ENCODE results near the gene TRIML2.

The TRIML2 gene

DNA sequence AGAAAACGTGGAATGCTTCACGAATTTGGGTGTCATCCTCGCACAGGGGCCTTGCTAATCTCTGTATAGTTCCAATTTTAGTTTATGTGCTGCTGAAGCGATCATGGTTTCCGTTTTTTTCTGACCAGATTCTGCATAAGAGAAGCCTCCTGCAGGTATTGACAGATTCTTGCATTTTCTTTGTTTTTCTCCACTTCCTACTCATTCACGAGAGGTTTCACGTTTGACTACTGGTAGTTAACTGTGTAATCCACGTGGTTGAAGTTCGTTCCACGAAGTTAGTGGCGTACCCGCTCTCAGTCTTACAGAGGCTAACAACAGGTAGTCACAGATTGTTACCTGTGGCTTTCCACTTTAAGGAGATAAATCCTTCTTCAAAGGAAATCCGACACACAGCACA is 12.1 kb upstream of the TRIML2 start:
- no peak for DNase-seq (ENCODE audit: low spot score)

DNA sequence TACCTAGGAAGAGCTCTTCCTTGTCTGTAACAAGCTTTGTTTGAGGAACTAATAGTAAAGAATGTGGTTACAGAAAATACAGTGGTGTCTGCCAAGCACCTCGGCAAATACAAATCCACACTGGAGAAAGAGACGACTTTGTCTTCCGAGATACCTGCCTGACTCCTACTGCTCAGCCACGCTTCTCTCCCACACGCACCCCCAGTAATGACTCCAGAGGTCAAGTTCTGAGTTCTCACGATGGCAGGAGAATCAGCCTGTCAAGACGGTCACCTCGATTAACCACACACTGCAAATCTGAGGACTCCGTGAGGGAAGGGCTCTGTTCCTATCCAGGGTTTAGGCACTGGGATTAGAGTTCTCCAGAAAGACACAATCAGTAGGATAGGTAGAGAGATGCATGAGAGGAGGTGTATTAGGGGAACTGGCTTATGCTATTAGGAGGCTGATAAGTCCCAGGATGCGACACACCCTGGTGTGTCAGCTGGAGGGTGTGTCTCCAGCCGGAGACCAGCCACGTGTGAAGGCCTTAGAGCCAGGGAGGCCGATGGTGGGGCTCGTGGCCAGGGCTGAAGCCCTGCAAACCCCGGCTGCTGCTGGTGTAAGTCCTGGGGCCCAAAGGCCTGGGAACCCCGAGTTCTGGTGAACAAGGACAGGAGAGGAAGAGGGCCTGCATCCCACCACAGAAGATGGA is 8.4 kb upstream of the TRIML2 start:
- DNase-seq (ENCODE audit: low spot score): no peak
- TF ChIP-seq CTCF (IDR thresholded peaks at IDR 0.05; ENCODE audit: extremely low read depth, missing control alignments): no peak

More for the DNA sequence above, 12.1 kb upstream of the TRIML2 start:
- no peak for TF ChIP-seq CTCF (IDR thresholded peaks at IDR 0.05; ENCODE audit: extremely low read depth, missing control alignments)

- DNase-seq (ENCODE audit: low spot score): no peak
- no peak for TF ChIP-seq CTCF (IDR thresholded peaks at IDR 0.05; ENCODE audit: extremely low read depth, missing control alignments)
Observed at GRCh38 chr4:188113156-188113555, 3.8 kb upstream of the TRIML2 start.

DNA sequence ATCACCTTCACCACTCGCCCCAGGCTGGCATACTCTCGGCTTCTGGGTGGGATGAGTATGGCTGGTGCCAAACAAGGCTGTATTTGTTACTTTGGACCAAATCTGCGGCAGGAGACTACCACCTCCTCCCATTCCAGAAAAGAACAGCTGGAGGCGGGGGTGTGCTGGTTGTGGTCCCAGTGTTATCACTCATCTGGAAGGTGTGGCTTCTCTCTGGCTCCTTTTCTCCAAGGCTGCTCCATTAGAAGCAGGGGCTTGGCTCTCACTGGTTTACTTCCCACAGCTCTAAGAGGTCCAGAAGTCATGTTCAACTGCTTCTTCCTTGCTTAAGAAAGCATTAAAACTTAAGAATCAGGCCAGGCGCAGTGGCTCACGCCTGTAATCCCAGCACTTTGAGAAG is 2.6 kb upstream of the TRIML2 start:
- no peak for TF ChIP-seq CTCF (IDR thresholded peaks at IDR 0.05; ENCODE audit: extremely low read depth, missing control alignments)
- DNase-seq (ENCODE audit: low spot score): no peak

GRCh38 chr4:188110741-188111471 is 1.5 kb upstream of the TRIML2 start:
- TF ChIP-seq CTCF (IDR thresholded peaks at IDR 0.05; ENCODE audit: extremely low read depth, missing control alignments): no peak
- no peak for DNase-seq (ENCODE audit: low spot score)

DNA sequence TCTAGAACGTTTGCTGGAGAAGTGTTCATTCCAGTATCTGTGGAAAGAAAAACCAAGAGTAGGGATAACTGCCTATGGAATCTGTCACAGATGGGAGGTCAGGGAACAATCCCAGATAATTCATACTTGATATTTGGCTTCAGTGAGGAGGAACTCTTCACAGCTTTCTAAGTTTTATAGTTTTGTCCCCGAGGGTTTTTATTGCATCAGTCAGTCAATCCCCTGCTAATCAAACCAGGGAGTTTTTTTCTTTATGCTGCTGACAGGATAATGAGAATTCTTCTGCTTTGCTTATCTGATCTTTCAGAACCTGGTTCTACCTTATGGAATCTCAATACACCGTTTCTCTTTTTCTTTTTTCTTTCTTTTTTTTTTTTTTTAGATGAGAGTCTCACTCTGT is 633 bp upstream of the TRIML2 start:
- TF ChIP-seq CTCF (IDR thresholded peaks at IDR 0.05; ENCODE audit: extremely low read depth, missing control alignments): no peak
- no peak for DNase-seq (ENCODE audit: low spot score)
